Stimulated activated CD8-positive, alpha-beta memory T cell treated with anti-CD3 and anti-CD28 coated beads, Interleukin-12 subunit alpha, Interleukin-12 subunit beta, amount 100 ng/mL, for 4 hours (primary cell): ENCODE measurements around the gene AVPI1.
"Not testable (repeated sequence)": the region's sequence is repeated elsewhere in the genome, so short reads cannot be mapped to it uniquely, and the experiment has no call there.

Experiments used
- DNase-seq: peaks from one replicate; pipeline ENCODE4 v3.0.0-alpha.2; 2020; ENCODE audit warnings: low read depth

The AVPI1 gene

DNA sequence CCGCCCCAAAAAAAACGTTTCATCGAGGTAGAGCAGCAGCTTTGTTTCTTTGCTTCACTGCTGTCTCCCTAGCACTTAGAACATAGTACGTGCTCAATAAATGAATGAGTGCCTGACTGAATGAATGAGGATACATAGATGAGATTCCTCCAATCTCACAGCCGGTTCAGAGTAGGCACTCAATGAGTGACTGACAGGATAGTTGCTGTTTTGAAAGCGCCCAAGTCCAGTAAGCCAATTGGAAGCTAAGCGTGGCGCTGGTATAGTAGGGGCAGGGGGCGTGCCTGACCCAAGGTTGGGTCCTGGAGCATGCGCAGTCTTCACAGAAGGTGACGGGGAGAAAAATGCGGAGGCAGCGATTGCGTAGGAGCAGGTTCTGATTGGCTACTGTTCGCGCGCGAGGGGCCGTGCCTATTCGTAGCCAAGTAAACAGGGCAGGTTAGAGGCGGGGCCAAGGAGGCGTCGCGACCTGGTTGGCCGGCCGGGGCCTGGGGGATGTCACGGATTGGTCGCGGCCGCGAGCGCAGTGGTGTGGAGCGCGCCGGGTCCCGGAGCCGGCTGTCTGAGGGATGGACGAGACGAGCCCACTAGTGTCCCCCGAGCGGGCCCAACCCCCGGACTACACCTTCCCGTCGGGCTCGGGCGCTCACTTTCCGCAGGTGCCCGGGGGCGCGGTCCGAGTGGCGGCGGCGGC lies 46.7 kb downstream of the AVPI1 start, which contains the start of gene PI4K2A:
PI4K2A (plus strand) TSS at position 498 of the 694 bp plus-strand sequence; CDS start at position 570, 72 bp downstream.
- peak; percentile 98 for DNase-seq

DNA sequence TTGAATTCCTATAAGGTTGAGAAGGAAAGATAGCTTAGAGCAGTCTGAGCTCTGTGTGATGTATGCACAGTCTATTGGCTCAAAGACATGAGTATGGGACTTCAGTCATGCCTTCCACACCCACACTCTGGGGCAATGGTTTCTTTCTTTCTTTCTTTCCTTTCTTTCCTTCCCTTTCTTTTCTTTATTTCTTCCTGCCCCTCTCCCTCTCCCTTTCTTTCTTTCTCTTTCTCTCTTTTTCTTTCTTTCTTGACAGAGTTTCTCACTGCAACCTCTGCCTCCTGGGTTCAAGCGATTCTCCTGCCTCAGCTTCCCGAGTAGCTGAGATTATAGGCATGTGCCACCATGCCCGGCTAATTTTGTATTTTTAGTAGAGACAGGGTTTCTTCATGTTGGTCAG lies 48.0 kb downstream of the AVPI1 start:
- DNase-seq: not testable (repeated sequence)

DNA sequence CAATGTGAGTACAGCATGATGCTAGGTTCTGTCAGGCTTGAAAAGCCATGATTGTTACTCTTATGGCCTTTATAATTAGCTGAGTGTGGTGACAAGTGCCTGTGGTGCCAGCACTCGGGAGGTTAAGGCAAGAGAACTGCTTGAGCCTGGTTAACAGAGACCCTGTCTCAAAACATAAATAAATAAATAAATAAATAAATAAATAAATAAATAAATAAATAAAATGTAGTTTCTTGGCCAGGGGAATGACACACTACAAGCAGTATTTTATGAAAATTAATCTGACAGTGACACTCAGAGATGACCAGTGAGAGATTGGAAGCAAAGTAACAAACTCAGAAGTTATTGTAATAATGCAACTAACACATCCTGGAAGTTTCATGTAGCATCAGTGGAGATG lies 51.5 kb downstream of the AVPI1 start:
- DNase-seq: no peak

DNA sequence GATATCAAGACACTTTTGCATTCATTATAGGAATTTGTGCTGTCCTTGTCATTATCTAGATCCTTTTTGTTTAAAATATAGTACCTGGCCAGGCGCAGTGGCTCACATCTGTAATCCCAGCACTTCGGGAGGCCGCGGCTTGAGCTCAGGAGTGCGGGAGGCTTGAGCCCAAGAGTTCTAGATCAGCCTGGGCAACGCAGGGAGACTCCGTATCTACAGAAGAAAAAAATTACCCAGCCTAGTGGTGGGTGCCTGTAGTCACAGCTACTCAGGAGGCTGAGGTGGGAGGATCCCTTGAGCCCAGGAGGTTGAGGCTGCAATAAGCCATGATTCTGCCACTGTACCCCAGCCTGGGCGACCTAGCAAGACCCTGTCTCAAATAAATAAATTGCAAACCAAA lies 53.1 kb downstream of the AVPI1 start:
- DNase-seq: no peak

DNA sequence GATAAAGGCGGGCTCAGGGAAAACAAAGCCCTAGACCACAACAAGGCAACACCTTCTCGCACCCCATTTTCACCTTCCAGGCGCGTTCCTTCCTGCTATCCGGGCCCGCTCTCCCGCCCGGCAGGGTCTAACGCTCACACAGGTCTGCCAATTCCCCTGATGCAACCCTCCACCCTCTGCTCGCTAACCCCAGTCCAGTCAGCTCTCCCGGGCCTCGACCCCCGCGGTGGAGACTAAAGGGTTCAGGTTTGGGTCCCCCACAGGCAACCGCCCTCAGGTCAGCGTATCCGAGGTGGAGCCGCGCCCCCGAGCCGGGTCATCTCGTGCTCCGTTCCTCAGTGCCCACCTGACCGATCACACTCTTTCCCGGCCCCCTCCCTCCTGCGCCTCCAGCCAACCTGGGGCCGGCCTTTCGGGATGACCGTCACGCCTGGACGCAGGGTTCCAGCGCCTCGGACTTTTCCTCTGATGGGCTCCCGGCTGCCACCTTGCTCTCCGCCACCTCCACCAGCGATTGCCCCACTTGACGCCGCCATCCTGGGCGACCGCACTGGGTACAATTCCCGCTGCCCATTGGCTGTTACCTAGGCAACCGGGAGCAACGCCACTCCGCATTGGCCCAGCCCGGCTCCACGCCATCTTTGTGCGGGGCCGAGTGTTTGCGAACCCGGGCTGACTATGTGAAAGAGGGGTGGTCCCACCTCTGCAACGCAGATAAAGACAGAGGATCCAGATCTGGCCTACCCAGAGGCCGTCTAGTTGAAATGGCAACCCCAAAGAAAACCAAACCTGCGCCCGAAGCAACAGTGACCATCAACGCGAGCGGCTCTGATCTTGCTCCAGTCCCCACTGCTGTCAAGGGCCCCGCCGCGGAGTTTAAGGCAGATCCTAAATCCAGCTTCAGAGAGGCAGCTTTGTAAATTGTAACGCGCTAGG lies 53.8 kb downstream of the AVPI1 start, which contains the start of gene MORN4:
MORN4 (minus strand) TSS at position 552 of the 936 bp plus-strand sequence. CDS start 13,847 bp downstream, outside the sequence.
- DNase-seq: peak; percentile 80

DNA sequence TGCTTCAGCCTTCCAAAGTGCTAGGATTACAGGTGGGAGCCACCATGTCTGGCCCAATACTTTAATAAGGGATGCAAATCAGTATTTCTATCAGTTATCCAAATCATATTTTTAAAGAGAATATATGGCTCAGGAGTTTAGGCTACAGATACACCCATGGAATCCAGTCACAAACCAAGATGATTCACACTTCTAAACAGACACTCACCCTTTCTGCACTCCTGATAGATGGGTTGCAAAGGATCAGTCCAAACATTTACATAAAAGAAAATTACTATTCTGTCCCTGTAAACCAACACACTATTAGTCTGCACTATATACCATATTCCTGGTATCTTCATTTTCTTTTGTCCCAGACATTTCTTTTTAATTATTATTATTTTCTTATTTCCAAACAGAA lies 55.9 kb downstream of the AVPI1 start:
- no peak for DNase-seq

DNA sequence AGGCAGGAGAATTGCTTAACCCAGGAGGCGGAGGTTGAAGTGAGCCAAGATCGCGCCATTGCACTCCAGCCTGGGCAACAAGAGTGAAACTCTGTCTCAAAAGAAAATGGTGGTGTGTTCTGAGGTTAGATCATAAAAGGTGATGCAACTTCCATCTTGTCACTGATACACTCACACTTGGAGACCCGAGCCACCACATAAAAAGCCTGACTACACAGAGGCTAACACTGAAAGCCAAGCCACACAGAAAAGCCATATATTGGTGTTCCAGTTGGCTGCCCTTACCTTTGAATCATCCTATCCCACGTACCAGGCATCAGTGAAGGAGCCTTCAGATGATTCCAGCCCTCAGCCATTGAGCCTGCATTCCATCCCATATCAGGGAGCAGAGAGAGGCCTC lies 57.8 kb downstream of the AVPI1 start:
- DNase-seq: no peak

DNA sequence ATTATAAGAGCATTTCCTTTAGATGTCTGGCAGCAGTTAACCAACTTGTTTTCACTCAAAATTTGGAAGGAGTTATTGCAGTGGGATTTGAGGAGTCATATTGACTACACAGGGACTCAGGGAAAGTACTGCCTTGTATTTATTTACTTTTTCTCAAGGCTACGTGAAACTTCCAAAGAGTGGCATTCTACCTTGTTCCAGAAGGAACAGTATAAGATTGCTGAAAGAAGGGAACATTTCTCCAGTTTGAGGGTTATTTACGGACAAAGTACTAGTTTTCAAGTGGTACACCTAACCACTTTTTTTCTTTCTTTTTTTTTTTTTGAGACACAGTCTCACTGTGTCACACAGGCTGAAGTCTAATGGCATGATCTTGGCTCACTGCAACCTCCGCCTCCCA lies 58.8 kb downstream of the AVPI1 start:
- no peak for DNase-seq

DNA sequence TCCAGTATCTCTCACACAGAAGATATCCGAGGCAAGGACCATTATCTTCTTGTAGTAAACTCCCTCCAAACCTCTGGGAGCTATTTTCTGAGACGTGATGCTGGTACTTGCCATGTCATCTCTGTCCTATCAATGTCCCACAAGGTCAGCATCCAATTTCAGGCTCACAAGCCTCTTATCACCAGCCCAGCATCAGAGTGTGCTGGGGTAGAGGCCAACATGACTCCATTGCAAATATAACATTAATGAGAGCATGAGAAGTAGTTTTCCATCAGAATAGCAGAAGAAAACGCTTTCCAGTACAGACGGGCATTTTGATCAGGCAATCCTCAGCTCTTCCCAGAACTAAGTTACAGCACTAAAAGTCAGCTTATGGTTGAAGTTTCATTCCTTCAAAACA lies 59.3 kb downstream of the AVPI1 start:
- DNase-seq: no peak
